Amniotic epithelial cell (primary cell): ENCODE results near the gene USH2A.

ENCODE experiments used
- DNase-seq: peaks from one replicate; pipeline ENCODE4 v3.0.0-alpha.2; 2010; ENCODE audit warnings: low read depth

USH2A gene

DNA sequence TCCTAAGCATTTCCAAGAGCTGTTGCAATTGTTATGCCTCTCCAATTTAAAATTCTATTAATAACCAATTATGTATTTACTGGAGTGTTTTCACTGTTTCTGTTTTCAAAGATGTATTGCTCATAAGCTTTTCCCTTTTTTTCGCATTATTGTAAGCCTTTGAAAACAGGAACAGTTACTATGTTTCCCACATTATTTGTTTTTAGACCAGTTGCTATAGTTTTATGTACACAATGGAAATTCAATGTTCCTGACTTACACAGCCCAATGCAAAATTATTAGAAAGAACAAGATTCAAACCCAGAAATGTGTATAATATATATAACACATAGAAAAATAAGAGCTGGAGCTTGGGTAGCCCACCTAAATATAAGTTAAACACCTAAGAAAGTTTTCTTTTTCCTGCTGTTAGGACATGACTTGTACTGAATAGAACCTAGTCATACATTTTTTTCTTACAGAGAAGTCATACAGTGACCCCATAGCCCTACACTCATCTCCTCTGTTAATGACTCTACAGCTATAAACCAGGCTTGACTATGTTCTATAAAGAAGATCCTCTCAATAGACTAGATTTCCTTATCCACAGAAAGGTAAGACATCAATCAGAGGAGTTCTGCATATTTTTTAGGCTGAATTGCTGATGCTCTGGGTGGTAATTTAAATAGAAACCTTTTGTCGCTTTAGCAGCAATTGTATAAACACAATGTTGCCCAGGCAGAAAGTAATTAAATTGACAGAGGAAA lies 299.6 kb downstream of the USH2A start:
- no peak for DNase-seq

DNA sequence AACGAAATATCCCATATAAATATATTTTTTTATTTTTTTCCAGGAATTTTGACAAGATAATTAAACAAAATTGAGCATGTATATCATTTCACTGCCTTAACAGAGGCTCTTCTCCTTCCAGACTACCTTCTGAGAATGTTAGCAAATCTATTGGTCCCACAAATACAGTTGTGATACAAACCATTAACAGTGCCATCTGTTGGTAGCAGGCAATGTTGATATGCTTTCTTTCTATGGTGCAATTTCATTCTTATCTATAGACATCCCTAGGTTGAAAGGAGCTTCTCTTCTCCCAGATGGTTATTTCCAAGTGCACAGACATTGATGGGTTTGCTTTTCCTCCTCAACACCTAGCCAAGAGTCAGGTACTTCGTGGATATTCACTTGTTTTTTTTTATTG lies 303.6 kb downstream of the USH2A start:
- DNase-seq = peak; percentile 42

DNA sequence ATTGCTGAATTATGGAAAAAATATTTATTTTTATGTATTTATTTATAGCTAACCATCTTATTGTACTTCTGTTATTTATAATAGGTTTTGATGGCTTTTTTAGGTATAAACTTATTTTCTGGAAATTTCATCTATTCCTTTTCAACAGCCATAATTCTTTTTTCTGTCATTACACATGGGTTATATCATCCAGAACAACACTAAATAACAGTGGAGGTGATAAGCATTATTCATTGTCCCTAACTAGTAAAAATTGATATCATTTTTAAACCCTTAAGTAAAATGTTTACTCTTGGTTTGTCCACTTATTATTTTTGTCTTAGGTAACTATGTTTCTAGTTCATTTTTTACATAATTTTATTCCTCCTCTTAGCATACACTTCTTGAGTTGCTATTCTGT lies 309.1 kb downstream of the USH2A start:
- DNase-seq = no peak

DNA sequence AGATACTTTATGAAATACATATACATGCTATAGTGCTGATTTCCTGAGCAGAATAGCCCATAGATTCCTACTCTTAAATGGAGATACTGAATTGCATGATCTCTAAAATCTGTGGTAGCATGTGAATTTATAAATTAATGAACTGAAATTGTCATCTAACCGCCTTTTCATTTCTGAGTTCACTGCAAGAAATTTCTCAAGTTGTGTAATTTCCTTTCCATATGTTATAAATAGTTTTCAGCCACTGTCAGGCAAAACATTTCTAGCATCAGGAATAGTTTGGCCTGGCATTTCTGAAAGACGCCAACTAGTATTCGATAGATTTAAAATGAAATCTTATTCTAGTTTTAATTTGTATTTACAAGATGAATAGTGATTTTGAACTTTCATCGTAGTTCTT lies 310.1 kb downstream of the USH2A start:
- no peak for DNase-seq

DNA sequence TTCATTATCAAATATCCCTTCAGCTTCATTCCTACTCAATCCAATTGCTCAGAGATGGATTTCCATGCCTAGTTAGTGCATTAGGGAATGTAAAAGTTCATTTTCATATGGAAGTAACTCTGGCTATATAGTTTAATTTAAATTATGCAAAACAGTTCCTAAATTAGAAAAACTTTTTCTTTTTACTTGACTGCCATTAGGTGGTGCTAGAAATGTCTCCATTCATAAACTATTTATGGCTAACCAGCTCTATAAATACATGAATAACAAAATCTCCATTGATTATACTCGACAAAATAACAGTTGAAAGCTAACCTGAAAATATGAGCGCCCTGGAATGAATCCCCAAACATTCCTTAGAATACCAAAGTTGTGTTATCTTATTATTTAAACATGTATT lies 311.4 kb downstream of the USH2A start:
- no peak for DNase-seq

DNA sequence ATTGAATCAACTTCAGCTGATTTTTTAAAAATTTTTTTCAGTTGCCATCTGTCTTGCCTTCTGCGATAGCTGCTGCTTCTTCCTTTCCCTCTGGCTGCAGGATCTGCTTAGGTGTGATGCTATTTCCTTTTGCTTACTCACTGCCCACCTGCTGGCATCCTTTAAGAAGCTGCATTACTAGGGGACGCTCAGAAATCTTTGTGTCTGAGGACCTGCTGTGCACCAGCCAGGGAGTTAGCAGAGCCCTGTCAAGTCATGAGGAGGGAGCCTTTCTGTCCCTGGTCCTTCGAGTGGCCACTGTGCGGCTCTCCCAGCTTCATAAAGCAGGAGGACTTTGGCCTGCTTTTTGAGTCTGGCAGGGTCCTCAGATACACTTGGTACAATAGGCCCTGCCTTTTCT lies 327.8 kb downstream of the USH2A start:
- no peak for DNase-seq

DNA sequence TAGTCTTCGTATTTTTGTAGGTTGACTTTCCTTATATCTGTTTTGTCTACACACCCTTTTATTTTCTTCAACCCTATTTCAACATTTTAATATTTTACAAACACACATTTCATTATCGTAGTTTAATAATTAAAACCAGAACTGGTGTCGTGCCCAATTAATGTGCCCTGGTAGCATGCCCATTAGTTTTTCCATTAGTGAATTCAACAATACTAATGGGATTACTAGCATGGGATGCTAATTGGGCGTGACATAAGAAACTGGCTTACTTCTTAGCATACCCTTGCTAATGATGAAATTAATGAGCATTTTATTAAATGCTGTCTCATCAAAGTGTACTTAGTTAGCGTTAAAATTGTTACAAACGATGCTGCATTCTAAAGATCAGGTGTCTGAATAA lies 332.7 kb downstream of the USH2A start:
- DNase-seq = no peak

DNA sequence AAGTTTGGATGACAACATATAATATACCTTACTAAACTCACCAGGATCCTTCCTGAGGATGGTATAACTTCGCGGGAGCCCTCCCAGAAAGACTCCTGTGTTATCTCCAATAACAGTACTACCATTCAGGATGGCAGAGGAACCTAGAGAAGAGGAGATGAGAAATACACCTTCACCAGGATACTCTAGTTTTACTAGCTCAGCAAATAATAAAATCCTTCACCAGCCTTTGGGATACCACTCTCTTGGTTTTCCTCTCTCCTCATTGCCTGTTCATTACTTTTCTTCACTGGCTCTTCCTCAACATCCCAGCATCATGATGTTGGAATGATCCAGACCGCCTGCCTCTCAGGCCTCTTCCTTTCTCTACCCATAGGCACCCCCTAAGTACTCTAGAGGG lies 336.6 kb downstream of the USH2A start:
- no peak for DNase-seq

DNA sequence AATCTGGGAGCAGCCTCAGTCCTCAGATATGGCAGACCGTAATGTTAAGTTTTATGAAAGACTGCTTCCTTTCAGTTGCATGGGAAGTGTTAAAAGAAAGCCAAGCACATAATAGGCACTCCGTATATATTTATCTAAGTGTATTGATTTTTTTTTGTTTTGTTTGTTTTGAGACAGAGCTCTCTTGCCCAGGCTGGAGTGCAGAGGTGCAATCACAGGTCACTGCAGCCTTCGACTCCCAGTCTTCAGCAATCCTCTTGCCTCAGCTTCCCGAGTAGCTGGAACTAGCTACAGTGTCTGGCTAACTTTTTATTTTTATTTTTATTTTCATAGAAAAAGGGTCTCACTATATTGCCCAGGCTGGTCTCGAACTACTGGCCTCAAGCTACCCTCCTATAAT lies 341.8 kb downstream of the USH2A start:
- DNase-seq = no peak

DNA sequence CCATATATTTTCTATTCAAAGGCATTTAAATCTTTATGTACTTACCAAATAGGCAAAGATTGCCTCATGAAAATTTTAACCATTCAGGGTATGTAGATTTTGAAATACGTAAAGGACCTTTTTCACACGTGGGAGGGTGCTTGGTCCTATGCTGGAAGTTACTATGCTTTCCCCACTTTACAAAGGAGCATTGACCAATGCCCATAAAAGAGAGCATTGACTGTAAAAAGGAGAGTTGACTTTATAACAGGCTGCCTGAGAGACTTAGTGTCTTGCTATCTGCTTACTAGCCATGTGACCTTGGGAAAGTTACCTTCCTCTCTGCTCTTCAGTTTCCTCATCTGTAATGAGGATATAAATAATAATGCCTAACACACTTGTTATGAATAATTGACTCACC lies 346.5 kb downstream of the USH2A start:
- no peak for DNase-seq

DNA sequence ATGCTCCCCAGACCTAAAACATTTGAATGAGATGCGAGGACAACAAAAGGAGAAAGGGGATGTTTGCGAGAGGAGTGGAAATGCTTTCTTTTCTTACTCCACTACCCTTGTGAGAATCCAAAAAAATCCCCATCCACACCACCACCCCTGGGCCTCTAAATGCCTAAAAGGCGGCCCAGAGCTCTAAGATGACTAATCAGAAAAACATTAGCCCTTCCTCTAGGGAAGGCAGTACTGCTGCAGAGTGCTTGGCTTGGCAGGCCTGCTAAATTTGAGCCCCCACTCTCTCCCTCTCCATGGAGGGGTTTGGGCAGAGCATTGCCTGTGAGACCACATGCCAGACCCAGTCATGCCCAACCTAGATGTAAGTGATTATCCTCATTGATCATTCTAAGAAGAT lies 347.9 kb downstream of the USH2A start:
- no peak for DNase-seq

DNA sequence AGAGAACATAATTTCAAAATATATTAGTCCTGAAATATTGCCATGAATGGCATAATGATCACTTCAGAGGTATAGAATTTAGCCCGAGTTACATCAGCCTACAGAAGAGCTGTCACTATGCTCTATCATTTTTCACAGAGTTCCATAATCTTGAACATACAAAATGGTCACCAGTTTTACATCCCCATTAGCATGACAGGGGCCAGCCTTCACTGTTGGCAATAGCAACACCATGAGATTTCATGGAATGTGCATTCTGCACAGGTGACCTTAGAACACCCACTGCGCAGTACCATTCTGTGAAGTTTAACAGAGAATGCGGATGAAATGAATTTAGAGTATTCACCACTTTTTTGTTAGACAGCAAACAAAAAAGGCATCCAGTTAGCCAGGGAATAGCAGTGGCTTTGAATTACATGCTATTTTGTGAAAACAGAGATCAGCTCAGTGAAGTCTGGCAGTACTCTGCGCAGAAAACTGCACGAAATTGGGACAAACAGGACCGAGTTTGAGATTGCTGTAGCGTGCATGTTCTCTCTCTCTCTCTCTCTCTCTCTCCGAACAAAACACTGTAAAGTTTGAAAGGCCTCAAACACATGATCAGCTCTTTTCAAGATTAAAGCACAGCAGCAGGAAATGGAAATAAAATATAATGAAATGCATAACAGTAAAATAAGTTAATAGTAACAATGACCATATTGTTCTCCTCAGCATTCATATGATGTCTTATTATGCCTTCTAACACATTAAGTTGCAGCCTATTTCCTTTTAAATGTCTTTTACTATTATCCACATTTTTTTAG lies 349.3 kb downstream of the USH2A start:
- DNase-seq = no peak

DNA sequence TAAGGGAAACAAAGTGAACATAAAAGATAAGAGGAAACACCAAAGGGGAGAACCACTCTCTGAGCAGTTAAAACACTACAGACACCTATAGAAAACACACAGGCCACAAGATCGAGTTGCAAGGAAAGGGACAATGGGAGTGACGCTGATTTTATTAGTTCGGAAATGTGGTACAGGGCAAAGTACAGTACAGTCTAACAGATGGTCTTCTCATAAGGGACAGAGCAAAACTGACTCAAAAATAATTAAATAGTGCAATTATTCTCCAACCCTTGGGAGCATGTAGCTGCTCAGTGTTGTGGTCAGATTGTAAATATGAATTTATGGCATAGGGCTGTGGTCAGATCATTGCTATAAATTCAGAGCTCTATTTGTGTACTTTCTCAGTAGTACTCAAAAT lies 352.0 kb downstream of the USH2A start:
- no peak for DNase-seq

DNA sequence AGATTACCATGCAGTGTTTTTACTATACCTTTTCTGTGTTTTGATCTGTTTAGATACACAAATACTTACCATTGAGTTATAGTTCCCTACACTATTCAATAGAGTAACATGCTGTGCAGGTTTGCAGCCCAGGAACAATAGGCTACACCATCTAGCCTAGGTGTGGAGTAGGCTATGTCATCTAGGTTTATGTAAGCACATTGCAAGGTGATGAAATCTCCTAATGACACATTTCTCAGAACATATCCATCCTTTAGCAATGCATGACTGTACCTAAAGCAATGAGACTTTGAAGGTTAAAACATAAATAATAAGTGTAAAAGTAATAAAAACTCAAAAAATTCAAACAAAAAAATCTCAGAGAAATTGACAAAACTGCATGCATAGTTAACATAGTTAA lies 358.6 kb downstream of the USH2A start:
- no peak for DNase-seq

DNA sequence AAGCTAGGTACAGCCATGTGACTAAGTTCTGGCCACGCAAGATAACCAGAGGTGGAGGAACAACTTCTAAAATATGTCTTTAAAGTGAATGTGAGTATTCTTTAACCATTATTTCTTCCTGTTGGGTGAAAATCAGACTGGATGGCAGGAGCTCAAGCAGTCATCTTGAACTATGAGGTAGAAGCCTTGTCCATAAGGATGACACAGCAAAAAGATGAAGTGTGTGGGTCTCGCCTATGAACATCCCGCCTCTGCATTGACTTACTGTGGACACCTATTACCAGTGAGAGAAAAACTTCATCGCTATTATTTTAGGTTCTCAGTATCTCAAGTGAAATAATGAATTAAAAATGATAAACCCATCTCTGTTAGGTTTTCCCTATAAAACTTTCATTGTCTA lies 365.3 kb downstream of the USH2A start:
- DNase-seq = no peak

DNA sequence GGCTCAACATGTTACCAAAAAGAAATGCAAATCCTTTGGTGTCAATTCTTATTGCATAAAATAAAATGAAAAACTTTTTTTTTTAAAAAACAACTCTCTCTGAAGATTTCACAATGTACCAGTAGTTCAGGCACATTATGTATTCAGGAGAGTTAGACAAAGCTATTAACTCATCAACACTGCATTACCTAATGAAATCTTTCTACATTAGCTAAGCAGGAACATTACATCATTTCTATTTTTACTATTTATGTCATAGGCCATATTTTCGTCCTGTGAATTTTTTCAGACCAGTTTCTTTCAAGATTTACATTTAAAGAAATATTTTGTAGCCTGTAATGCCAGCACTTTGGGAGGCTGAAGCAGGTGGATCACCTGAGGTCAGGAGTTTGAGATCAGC lies 366.2 kb downstream of the USH2A start:
- peak; percentile 10 for DNase-seq

DNA sequence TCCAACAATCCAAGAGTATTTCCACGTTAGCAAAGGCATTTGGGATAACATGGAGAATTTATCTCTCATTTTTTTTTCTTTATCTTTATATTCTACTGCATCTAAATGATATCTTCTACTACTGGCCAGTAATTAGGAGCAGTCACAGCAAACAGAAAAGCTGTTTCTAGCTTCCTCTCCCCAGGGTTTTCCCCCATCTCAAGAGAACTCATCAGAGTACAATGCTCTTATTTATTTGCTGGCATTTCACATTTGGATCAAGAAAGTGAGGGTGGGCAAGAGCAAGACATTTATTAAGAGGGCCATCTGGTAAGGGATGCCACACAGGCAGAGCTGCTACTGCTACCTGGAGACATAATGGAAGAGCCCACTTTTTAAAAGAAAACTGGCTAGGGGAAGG lies 368.2 kb downstream of the USH2A start:
- DNase-seq = no peak

DNA sequence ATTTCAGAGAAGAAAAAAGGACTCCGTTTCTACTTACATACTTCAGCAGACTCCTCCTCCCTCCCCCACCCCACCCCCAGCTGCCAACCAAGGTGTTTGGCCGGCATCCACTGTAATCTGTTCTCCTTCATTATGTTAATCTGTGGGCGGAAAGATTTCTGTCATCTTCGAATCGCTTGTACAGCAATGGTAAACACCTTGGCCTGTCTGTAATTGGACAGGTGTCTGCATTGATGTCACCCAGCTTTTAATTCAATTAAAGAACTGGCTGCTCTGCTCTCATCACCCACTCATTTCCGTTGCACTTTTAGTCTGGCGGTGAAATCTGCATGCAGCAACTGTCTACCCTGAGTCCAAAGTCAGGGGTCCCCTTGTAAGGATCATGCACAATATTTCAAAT lies 368.6 kb downstream of the USH2A start:
- no peak for DNase-seq

DNA sequence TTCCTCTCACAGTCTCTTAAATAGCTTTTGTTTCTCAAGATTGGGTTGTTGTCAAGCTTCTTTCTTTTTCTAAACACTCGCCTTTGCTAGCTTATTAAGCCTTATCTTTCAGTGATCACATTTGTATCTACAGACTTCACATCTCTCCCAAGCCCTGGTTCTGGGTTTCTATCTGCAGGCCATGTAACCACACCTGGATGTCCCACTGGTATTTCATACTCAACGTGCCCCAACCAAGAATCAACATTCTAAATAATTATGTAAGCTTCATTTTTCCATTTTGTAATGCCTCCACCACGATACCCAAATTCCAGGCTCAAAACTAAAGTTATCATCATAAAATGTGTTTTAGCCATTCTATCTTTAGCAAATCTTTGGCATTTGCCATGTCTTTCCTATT lies 372.2 kb downstream of the USH2A start:
- no peak for DNase-seq

DNA sequence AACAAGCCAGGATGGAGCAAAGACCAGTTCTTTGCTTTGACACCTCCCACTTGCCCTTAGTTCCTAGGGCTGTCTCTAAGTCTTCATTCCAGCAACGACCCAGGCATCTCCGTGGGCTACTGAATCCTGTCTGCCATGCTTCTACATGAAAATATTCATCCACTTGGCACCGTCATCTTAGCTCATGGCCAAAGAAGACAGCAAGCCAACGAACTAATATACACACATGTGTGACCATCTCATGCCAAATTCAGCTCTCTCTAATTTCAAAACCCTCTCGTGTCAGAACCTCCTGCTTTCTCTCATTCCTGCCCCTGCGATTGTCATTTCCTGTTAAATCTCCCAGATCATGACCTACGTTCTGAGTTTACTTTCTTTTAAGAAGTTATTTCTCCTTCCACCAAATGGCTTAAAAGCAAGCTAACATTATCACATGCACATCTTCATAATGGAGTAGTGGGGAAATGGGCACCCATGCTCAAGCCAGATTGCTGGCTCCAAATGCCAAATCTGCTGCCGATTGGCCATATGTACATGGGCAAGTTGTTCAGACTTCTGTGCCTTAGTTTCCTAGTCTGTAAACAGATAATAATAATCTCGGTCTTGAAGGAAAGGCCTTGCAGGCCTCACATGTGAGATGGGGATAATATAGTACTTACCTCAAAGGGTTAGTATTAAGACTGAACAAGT lies 373.4 kb downstream of the USH2A start:
- no peak for DNase-seq

DNA sequence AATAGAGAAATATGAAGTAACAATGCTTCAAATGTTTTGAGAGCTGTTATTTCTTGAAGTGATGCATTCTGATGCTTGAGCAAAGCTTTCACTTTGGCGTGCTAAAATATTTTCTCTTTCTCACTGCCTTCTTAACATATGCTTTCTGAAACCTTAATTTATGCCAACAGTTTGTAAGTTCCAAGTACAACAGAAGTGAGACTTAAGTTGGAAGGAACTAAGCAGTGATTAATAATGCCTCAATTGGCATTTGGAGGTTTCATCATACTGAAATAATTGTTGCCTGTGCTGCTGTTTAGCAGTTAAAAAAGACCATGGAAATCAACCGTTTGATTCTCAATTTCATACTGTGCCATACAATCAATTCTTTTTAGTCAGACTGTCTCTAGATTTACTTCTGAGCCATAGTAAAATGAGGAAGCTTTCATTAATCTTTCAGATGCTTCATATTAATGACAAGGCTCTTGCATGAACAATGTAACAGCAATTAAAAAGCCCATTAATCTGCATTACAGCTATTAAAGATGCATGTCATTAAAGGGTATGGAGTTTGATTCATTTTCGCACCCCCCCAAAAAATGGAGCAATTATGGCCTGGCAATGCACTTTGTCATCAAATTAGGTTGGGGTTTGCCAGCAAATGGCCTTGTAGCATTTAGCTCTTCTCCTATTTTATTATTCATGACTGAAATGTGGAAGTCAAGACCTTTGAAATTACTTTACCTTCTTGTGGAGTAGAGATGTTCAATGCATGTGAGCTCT lies 375.3 kb downstream of the USH2A start:
- no peak for DNase-seq

DNA sequence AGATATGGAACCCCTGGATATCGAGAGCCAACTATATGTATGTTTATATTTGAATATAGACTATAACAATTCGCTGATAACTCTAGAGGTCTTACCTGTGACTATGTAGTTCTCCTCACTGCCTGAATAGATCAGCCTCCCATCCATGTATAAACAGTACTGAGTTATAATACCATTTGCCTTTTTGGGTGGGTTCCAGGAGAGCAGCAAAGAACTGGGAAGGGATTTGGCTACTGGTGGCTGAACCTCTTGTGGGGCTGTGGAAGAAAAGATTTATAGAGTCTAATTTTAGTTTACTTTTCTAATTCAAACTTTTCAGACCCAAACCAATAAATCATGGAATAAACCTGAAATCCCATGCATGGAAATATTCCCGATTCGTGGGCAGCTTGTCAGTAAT lies 376.9 kb downstream of the USH2A start:
- no peak for DNase-seq
